HG03103 (cell line): ENCODE data around the gene TLCD1.
A peak's percentile ranks its signal among the peaks of the same experiment; 100 is the strongest.

Experiments
- ATAC-seq: cut with Tn5 transposase; IDR thresholded peaks from one replicate; pipeline ENCODE4 v1.9.1; 2021; ENCODE audit warnings: low read depth; ENCODE audit not compliant: unreplicated experiment

TLCD1 gene

GRCh38 chr17:28715217-28715616, 10.8 kb downstream of the TLCD1 start:
- no peak for ATAC-seq

GRCh38 chr17:28714281-28714680, 11.8 kb downstream of the TLCD1 start:
- no peak for ATAC-seq

- no peak for ATAC-seq
These were observed 13.2 kb downstream of the TLCD1 start for GRCh38 chr17:28712705-28713415.

GRCh38 chr17:28712032-28712704, 13.9 kb downstream of the TLCD1 start:
- no peak for ATAC-seq

DNA sequence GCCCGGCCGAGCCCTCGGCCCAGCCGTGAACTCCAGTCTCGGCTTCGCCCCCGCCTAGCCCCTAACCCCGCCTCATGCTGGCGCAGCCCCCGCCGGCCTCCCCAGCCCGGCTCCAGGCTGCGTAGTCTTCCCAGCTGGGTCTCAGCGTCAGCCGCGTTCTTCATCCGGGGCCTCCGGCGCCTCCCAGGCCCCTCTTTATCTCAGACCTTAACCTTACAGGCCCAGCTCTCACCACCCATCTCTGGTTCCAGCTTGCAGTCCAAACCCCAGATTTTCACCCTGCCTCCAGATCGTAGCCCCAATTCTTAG, 14.4 kb downstream of the TLCD1 start, which contains the start of gene PROCA1:
PROCA1 (minus strand) TSS at position 166 of the 309 bp plus-strand sequence. CDS start 228 bp downstream, outside the sequence.
- no peak for ATAC-seq

DNA sequence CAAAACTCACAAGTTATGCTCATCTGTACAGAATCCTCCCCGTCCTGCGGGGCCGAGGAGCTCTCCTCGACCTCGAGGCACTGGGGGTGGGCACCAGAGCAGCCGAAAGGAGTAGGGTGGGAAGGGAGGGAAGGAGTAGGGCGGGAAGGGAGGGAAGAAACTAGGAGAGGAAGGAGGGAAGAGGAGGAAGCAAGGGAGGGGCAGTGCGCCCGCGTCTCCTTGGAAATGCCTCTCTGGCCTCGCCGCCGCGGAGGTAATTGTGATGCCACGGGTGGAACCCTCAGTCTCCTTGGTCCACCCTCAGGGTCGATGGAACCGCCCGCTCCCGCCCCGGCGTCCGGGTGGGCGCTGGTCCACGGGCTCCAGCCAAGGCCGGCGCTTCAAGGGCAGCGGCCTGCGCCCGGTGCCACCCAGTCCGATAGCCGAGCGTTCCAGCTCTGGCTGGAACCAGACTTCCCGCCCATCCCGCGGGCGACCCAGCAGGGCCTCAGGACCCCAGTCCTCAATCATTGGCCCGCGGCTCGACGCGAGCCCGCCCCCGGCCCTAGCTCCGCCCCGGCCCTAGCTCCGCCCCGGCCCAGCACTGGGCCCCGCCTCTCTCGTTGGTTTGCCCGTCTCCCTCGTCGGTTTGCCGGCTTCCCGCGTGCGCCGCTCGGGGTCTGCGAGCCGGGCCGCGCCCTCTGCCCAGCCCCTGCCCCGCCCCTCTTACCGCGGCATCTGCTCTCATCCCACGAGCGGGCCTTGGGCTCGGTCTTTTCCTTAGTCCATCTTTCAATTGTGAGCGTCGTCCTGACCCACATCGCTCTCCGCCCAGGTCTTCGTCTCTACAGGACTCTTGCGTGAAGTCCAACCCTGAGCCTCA, 14.9 kb downstream of the TLCD1 start:
- peak; percentile 76 for ATAC-seq

DNA sequence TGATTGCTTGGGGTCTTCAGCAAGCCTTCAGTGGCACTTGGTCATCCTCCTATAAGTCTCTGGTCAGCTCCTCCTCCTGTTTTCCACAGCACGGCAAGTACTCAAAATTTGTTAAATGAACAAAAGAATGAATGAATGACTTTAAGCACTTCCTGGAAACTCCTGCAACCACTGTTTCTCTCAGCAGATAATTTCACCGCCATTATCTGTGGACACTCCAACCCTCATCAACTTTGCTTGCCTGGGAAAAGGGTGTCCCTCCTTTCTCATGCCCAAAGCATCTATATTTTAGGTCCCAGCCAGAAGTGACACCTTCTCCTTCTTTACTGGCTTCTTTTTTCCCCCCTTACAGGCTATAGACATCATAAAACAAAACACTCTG, 18.7 kb downstream of the TLCD1 start:
- ATAC-seq, result no peak

DNA sequence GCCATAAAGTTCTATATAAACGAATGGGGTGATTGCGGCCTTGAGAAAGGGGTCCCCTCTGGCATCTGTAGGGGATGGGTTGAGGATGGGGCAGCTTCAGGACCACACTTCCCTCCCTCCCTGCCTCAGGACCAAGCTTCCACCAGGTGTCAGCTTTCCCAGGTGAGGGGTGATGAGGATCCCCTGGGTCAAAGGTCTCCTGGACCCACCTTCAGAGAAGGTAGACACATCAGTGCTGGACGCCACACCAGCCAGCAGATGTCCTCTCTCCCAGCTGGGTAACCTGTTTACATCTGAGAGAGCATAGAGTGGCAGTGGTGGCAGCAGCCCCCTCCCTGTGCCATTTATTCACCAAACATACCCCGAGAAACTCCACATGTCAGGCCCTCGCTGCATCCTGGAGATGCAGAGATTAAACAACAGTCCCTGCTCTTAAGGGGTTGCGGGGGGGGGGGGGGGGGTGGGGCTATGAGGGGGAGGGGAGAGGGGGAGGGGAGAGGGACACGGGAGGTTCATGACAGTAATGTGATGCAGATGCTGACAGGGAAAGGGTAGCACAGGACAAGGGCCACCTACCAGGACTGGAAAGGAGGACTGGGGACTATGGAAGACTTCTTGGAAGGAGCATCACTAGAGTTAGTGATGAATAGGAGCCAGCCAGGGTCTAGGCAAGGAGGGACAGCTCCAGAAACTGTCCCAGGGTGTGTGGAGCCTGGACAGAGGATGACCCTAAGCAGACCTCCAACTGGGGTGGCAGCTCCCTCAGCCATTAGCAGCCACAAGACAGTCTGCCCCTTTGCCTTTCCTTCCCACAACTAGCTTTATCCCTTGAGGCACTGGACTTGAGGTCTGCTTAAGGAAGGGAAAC, 19.3 kb downstream of the TLCD1 start:
- ATAC-seq, result no peak

DNA sequence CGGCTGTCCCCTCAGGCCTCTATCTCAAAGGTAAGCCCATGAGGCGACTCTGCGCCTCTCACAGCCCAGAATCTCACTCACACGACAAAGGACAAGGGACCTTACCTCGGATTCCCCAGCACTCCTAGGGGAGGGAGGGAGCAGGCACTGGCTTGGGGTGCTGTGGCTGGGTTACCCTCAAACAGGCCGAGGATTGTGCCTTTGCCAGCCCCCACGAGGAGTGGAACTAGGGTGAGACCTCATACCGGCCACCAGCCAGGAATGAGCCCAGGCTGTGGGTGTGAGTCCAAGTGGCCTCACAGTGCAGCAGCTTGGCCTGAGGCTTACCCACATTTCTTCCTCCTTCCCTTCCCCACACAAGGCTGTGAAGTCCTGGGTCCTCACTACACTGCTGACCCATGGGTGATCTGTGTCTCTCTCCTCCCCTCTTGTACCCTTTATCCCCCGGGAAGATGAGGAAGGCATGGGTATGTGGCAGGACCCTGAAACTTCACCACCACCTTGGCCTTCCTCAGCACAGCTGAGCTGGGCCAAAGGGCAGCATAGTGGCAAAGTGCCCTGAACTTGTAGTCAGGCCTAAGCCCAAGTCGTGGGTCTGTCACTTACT, 20.2 kb downstream of the TLCD1 start:
- ATAC-seq, result no peak

DNA sequence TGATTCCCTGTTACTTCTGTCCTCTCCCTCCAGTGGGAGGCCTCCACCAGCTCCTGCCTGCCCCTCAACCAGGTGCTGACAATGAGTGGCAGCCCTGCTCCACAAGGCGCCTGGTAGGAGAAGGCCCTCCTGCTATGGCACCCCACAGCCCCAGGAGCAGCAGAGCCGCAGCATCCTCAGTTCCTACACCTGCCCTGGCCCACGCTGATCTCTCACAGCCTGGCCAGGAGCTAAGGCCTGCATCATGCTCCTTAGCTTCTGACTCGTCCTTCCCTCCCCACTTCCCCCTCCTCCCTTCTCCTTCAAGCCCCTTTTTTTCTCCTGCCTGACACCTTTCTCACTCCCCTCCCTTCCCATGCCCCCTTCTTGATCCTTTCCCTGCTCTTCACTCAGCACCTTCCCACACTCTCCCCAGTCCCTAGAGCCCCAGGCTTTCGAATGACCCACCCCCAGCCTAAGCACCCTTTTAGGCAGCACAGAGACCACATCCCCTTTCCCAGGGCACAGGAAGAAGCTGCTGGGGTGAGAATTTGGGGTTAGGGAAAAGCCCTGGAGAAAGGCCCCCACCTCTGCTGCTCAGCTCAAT, 20.9 kb downstream of the TLCD1 start:
- ATAC-seq, result no peak

DNA sequence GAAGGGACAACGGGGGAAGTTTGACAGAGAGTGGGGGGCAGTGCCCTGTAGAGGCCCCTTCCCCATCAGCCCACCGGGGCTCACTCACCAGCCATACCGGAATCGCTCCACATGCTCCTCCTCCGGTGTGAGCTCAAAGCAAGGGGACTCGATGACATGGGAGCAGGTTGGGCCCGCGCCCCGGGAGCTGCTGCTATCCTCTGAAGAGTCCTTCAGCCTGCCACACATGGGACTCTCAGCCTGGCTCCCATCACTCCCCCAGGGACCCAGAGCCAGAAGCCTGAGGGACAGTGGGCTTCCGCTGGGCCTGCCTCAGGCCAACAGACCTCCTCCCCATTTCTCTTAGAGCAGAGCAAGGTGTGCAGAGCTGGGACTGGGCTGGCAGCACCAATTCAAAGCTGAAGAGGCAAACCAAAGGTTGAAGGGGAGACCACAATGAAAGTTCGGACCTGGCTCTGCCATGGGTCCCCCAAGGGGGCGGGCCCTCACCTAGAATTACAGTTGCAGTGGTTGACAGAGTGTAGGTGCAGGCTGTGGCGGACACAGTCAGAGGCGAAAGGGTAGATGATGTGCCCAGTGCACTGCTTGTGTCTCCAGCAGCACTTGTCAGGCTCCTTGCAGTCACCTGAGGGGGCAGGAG, 21.7 kb downstream of the TLCD1 start:
- ATAC-seq, result no peak

DNA sequence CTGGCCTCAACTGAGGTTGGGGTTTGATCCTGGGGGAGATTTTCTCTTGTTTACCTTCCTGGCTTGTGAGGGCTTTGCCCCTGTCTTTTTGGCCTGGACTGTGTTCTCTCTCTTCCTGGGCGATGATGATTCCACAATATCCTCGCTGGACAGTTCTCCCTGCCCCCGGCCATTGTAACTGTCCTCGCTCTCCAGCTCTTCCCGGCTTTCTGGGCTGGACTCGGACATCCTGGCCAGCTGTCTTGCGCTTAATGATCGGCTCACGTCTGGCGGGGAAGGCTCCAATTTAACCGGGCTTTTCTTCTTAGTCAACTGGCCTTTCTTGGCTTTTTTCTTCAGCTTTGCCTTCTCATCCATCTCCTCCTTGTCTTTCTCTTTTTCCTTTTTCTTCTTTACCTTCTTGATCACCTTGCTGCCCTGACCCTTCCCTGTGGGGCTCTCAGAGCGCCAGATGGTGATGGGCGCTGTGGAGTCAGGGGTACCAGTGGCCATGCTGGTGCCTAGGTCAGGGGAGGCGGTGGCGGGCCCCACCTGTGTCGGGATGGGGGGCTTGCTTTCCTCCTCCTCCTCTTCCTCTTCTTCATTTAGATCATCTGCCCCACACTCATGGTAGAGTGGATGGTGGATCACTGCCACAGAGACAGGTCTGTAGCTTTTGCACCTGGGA, 22.3 kb downstream of the TLCD1 start:
- no peak for ATAC-seq

GRCh38 chr17:28702752-28703150, 23.3 kb downstream of the TLCD1 start:
- no peak for ATAC-seq

DNA sequence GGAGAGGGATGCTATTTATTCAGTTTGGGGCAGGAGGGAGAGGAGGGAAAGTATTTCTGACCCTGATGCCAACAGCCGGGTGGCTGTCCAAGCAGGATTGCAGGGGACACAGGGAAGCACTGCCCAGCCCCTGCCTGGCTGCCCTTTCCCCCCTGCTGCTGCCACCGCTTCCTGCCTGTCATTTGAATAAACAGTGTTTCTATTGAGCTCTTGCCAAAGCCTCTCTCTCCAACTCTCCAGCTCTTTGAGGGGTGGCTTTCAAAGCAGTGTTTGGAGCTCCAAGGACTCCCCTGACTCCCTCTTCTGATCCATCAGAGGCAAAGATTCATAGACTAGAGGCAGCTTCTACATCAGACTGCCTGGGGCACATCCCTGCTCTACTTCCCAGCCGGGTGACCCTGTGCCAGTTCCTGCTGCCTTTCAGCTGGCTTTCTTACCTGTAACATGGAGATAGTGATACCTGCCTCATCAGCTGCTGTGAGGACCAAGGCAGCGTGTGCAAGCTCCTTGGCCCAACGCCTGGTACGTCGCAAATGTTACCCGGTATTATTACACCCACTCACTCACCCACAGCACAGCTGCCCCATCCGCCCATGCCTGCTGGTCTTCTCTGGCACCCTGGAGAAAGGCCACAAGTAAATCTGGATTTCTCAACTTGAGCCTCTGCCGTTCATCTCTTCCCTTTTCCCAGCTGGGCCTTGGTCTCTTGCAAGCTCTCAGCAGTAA, 23.8 kb downstream of the TLCD1 start:
- no peak for ATAC-seq

DNA sequence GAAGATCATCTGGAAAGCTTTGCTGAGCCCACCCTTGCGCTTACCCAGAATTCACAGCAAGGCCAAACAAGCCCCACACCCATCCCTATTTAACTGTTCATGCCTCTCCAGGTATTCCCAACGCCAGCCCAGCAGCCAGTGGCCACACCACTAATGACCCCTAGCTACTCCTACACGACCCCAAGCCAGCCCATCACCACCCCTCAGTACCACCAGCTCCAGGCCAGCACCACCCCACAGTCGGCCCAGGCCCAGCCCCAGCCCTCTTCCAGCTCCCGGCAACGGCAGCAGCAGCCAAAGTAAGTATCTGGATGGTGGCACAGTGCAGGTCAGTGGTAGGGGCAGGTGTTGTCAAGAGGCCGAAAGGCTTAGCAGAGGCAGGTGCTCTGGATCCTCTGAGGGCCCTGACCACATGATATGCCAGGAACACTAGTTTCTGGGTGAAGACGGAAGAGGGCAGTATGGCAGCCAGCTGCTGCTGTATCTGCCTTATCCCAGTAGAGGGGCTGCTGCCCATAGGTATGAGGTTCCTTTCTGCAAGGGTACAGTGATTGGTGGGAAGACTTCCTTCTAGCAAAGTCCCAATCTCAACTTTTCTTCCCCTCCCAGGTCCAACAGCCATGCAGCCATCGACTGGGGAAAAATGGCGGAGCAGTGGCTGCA, 25.1 kb downstream of the TLCD1 start:
- no peak for ATAC-seq

DNA sequence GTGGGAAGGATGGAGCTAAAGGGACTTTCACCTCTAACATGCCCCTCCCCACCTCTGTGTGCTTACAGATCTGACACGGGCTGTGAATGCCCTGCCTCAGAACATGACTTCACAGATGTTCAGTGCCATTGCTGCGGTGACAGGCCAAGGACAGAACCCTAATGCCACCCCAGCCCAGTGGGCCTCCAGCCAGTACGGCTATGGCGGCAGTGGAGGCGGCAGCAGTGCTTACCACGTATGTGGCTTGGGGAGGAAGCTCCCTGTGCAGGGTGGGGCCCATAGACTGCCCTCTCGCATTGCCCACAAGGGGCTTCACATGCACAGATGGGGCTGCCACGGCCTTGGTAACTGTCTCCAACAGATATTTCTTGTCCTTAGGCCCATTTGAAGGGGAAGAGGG, 25.8 kb downstream of the TLCD1 start:
- ATAC-seq, result no peak

DNA sequence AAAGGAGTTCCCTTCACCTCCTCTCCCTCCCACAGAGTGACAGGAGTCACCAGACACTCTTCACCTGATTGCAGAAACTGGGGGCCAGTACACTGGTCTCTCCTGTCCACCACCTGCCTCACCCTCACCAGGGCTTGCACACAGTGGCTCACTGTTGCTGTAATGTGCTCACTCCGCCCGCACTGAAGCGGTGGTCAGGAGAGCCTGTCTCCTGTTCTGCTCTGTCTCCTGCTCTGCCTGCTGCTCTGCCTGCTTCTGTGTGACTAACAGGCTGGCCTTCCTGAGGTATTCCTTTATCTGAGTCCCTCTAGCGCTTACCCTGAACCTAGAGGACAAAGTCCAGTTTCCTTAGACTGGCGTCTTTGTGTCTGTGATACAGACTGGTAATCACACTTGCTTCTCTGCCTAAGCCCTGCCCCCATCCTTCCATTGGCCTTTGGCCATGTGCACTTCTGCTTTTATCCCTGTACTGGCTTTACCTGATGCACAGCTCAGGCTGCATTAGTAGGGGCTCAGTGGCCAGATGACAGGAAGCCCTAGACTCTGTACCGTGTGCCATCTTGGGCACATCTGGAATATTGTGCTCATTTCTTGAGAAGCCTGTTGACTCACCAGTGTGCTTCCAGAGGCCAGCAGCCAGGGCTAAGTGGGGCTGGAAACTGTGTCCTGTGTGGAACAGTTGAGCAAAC, 27.6 kb downstream of the TLCD1 start:
- ATAC-seq, result no peak
